ENCODE measurements around the gene ADAMTS13. TPM values are rescaled to one million over a fixed set of nuclear protein-coding genes. Genes with fewer than 3 reads are reported as not detected.
"Not testable (repeated sequence)": the region's sequence is repeated elsewhere in the genome, so short reads cannot be mapped to it uniquely, and the experiment has no call there.

ADAMTS13 gene
- 10.4 TPM for polyA plus RNA-seq (ENCODE audit: insufficient read length)

DNA sequence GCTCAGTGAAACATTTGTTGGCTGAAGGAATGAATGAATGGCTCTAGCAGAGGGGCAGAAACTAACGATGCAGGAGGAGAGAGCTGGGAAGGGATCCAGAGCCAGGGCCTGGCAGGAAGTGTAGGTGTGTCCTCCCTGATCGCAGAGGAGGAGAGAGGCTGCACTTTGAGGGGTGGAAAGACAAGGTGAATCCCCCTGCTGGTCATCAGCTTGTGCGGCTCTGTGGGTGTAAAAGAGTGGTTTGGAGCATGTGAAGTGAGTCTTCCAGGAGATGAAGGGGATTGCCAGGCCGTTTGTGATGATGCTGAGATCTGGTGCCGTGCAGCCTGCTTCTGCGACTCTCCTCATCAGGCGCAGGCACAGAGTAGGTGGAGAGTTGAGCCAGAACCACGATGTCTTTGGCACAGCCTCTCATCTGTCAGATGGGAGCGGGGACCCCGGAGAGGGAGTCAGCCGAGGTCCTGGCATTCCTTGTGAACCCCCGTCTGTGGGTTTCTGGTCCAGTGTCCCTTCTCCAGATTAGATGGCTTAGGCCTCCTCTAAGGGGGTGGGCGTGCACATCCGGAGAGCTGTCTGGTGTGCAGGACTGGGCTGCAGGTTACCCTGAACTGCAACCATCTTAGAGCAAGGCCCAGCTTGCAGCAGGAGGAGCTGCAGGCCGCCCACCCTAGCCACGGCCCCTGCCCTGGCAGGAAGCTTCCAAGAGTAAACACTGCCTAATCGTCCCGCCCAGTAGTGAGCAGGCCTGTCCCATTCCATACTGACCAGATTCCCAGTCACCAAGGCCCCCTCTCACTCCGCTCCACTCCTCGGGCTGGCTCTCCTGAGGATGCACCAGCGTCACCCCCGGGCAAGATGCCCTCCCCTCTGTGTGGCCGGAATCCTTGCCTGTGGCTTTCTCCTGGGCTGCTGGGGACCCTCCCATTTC lies at the start of gene ADAMTS13:
ADAMTS13 (plus strand) TSS at position 753 of the 928 bp plus-strand sequence; CDS start at position 830, 77 bp downstream.
- DNase-seq: no peak

DNA sequence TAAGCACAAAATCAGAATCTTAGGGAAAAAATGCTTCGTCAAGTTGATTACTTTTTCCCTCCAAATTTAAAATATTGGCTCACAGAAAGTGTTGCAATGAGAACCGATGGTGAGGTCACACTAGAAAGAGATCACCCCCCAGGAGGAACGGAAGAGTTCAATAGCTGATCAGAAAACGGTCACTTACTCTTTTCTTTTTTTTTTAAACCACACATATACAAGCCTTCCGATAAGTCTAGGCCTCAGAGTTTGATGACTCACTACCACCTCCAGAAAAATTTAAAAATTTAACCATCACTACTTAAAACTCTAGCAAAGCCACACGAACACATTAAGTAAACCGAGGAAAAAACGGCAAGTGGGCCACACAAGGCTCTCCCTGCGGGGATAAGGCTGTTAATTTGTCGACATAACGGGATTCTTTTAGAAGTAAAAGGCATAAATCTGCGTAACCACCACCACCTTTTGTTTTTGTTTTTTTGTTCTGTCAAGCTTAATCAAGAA lies 47.5 kb upstream of the ADAMTS13 start:
- DNase-seq: no peak

DNA sequence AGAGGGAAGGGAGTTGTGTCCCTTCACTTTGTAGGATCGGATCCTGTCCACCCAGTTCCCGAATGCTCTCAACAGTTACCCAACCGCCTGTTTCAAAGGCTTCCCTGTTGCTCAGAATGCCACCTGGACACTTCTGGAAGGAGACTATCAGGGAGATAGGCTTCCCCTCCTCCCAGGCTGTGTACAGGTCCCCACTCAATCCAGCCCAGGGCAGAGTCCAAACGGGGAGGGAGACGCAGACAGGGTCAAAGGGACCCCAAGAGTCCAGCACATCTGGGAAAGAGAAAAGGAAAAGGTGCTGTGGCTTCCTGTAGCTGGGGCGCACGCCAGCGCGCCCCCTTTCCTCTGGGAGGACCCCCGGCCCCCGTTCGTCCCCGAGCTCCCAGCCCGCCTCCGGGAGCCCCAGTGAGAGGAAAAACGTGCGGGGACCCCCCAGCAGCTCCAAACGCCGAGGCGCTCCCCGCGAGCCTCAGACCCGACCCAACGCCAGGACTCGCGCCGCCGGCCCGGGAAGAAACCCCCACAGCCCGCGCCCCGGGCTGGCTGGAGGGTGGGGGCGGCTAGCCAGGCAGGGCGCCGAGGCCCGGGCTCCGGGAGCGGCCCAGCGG lies 46.9 kb upstream of the ADAMTS13 start:
- DNase-seq: peak; percentile 32

DNA sequence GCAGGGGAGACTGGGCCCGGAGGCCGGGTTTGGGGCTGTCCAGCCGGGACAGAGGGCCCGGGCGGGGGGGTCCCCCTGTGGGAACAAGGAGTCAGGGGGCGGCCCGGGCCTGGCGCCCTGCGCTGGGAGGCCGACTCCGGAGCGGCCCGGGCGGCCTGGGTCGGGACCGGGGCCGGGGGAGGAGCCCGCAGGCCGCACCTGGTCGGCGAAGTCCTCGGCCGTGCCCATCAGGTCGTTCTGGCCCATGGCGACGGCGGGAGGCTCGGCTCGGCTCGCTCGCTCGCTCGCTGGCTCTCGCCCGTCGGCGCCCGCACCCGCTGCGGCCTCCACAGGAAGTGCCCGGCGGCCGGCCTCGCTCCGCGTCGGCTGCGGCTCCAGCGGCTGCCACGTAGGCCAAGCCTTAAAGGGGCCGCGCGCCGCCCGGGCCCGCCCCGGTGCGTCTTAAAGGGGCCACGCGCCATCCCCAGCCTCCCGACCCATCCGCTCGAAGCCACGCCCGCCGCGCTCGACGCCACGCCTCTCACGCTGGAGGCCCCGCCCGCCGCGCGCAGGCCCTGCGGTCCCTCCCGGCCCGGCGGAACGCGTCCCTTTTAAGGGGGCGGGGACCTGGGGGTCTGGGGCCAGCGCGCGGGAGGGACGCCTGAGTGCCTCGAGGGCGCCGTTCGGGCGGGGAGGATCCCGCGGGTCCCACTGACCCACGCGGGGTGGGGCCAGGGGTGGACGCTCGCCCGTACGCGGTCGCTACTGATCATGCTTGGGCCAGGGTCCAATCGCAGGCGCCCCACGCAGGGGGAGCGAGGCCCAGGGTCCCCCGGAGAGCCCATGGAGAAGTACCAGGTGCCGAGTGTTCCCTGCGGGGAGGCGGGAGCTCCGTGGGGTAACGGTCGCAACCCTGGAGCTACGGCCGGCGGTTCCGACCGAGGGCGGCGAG lies 46.2 kb upstream of the ADAMTS13 start, which contains the start of the genes STKLD1 and SURF4:
STKLD1 (plus strand) TSS at position 643 of the 931 bp plus-strand sequence; CDS start at position 751, 108 bp downstream.
SURF4 (minus strand) TSS at position 337 of the 931 bp plus-strand sequence; CDS start at position 246, 91 bp downstream.
- DNase-seq: peak; percentile 97

DNA sequence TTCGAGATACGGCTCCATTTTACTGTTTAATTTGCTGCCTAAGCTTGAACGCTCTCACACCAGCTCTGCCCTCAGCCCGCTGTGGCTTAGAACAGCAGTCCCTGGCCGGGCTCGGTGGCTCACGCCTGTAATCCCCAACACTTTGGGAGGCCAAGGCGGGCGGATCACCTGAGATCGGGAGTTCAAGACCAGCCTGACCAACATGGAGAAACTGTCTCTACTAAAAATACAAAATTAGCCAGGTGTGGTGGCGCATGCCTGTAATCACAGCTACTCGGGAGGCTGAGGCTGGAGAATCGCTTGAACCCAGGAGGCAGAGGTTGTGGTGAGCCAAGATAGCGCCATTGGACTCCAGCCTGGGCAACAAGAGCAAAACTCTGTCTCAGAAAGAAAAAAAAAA lies 44.9 kb upstream of the ADAMTS13 start:
- DNase-seq: not testable (repeated sequence)

DNA sequence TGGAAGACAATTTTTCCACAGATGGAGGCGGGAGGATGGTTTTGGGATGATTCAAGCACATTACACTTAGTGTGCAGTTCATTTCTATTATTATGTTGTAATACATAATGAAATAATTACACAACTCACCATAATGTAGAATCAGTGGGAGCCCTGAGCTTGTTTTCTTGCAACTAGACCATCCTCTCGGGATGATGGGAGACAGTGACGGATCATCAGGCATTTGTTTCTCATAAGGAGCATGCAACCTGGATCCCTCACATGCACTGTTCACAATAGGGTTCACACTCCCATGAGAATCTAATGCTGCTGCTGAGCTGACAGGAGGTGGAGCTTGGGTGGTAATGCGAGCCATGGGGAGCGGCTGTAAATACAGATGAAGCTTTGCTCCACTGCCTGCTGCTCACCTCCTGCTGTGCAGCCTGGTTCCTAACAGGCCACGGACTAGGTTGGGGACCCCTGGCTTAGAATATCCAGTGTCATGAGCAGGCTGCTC lies 44.4 kb upstream of the ADAMTS13 start:
- no peak for DNase-seq

DNA sequence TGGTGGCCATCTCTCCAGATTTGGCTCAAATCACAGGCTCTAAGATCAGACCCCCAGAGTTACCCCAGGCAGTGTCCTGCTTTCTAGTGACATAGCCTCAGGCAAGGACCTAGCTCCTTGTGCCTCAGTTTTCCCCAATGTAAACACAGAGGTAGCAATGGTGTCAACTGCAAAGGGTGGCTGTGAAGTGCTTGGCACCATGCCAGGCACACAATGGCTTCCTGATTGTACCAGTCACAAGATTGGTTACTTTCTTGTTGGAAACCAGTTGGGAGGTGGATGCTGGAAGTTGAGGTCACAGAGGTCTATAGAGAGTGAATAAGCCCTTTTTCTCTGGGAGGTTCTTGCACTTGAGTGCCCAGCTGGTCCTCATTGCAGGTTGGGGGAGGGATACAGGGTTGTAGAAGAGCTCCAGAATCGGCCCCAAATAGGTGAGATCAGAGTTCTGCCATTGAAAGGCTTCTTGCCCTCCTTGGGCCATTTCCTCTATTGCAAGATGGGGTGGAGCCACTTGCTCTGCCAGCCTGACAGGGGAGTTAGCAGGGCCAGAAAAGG lies 43.7 kb upstream of the ADAMTS13 start:
- DNase-seq: no peak

DNA sequence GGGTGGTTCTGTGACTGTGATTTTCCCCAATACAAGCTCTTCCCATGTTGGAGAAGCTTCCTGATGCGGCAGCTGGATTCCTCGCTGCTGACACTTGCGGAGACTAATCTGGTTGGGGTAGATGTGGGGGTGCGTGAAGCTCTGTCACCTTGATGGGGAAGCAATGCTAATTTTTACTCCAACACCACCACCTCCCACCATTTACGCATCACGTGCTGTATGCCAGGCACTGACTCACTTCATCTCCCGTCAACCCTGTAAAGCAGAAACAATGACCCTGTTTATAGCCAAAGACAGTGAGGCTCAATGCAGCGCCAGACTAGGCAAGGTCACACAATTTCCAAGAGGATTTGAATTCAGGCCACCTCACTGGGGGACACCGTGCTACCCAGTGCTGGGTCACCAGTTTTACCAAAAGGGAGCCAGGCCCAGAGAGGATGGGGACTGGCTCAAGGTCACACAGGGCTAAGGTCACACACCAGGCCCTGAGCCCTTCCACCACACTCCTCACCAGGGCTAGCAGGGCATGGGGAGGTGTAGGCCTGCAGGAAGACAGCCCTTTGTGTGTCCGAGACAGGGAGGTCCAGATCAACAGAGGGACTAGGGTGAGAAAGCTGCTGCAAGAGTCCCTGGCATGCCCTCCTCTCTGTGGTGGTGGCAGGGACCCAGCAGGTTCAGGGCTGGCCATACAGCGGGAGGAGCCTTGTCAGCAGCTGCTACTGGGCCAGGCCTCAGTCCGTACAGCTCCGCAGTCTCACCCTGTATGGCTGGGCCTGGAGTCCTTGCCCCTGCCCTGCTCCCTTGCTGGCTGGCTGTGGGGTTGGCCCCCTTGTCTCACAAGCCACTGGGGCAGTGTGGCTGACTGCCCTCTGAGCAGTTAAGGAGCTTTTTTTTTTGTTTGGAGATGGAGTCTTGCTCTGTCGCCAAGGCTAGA lies 42.7 kb upstream of the ADAMTS13 start:
- no peak for DNase-seq

DNA sequence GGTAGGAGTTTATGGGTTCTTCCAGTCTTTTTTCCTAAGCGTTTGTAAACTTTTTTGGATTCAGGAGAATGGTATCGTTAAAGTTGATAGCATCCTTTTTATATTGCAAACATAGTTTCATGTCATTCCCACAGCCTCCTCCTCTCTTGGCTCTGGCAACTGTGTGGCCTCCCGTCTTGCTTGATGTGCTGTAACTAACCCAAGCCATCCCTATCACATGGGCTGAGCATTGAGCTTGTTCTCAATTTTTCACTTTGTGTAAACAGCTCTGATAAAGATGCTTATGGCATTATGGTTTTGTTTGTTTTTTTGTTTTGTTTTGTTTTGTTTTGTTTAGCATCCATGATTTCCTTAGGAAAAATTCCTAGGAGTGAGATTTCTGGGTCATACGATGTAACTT lies 41.4 kb upstream of the ADAMTS13 start:
- DNase-seq: no peak

DNA sequence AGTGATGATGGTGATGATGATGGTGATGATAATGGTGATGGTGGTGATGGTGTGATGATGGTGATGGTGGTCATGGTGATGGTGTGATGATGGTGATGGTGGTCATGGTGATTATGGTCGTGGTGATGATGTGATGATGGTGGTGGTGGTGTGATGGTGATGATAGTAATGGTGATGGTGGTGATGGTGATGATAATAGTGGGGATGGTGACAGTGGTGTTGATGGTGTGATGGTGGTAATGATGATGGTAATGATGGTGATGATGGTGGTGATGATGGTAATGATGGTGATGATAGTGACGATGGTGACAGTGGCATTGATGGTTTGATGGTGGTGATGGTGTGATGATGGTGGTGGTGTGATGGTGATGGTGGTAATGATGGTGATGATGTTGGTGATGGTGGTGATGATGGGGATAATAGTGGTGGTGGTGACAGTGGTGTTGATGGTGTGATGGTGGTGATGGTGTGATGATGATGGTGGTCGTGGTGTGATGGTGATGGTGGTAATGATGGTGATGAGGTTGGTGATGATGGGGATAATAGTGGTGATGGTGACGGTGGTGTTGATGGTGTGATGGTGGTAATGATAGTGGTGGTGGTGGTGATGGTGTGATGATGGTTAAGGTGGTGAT lies 39.5 kb upstream of the ADAMTS13 start:
- DNase-seq: no peak

DNA sequence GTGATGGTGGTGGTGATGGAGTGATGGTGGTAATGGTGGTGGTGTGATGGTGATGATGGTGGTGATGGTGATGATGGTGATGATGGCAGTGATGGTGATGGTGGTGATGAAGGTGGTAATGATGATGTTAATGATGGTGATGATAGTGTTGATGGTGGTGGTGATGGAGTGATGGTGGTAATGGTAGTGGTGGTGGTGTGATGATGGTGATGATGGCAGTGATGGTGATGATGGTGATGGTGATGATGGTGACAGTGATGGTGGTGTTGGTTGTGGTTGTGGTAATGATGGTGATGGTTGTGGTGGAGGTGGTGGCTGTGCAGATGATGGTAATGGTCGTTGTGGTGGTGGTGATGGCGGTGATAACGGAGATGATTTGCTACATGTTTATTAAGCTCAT lies 38.7 kb upstream of the ADAMTS13 start:
- DNase-seq: no peak

DNA sequence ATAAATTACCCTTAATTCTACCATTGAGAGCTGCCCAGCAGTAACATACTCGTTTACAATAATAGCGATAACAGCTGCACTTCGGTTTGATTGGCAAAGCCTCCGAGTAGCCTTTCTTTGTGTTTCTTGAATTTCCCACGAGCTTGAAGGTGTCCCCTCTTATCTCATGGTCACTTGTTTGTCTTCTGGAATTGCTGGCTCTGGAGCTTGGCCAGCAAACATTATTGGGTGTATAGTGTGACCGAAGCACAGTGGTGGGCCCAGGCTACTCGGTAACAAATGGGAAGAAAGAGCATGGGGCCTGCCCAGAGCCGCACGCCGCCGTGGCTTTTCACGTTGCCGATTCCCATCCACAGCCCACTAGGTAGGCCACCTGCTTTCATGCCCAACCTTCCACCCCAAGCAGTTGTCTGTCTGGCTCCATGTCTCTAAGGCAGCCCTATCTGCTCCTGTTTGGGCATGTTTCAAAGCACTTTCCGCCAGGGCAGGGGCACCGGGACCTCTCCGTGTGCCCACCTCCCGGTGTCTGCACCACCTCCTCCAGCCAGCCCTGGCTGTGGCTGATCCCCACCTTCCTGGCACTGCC lies 37.3 kb upstream of the ADAMTS13 start:
- no peak for DNase-seq

DNA sequence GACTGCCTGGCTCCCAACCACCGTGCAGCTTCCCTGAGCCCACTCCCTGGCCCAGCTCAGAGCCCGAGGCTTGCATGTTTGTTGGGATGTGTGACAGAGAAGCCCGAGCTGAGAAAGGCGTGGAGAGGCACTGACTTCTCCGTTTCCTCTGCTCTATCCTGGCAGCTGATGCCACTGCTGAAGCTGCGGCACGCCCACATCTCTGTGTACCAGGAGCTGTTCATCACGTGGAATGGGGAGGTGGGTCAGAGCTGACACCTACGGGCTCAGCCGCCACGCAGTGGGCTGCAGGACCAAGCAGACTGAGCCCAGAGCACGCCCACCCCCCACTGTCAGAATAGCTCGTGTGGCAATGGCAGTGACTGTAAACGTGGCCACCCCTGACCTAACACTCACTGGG lies 36.7 kb upstream of the ADAMTS13 start:
- no peak for DNase-seq

DNA sequence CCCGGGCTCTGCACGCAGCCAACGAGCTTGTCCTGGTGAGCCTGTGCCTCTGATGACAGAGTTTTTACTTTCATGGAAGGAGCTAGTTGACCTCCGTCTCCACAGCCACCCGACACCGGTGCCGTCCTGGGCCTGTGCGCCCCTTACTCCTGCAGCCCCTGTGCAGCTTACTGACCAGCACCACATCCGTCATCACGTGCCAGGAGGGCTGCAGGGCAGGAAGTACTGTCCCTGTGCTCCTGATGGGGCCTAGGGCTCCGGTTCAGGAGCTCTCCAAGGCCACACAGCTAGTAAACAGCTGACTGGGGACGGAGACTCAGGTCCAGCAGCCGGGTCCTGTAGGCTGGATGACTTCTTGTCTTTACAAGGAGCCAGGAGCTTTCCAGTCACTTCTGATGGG lies 35.8 kb upstream of the ADAMTS13 start:
- no peak for DNase-seq

DNA sequence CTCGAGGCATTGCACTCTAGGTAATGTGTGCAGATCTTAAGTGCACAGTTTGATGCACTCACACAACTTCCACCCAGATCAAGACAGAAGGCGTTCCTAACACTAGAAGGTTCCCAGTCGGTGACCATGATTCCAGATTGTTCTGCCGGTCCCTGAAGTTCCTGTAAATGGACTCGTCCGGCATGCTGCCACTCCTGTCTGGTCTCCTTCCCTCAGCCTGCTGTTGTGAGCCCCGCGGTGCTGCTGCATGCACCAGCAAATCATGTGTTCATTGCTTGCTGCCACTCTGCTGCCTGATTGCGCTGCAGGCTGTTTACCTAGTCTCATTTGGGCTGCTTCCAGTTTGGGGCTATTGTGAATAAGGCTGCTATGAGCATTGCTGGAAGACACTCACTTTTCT lies 34.5 kb upstream of the ADAMTS13 start:
- DNase-seq: no peak

DNA sequence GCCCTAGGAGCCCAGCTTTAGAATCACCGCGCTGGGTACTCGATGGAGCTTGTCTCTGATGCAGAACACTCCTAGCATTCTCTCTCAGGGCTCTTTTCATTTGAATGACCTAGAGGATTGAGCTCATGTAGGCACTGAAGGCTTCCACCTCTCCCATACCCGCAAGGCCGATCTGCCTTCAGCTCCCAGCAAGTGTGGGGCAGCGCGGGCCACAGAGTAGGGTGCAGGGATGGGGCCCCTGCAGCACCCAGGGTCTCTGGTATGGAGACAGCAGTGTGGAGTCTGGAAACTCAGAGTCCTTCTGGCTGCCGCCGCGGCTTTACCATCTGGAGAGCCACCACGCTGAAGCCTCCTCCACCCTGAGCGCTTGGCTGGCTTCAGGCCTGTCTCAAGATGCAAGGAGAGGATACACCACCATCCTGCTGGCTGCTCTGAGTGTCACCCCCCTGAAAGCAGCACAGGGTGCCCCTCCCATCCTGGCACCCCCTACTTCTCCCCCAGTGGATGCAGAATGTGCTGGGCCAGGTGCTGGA lies 33.1 kb upstream of the ADAMTS13 start:
- no peak for DNase-seq

DNA sequence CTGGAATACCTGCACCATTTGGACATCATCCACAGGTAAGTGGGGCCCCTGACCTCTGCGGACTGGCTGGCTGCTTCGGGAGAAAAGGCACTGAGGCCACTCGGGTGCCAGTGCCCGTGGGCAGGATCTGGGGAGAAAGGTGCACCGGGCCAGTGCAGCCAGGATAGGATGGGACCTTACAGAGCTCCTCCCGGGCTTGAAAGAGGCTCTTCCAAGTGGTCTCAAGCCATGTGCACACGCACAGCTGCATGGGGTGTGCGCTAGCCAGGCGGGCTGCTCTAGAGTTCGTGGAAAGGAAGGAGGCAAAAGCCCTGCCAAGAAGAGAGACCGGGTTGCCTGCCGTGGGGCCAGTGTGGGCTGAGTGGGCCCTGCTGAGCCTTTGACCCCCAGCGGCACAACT lies 32.6 kb upstream of the ADAMTS13 start:
- DNase-seq: no peak

DNA sequence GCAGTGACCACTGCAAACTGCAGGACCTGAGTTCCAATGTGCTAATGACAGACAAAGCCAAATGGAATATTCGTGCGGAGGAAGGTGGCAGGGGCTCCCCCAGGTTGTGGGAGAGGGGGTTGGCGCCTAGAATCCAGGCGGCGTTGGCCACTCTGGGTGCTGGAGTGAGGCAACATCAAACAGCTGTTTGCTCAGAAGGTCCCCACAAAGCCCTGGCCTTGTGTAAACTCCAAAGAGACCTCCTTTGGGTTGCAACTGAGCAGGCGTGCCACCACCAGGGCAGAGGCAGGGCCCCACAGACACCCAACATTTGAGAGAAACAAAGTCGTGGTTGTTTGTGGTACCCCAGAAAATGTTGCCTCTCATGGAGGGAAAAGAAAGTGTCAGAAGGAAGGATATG lies 31.5 kb upstream of the ADAMTS13 start:
- DNase-seq: no peak

DNA sequence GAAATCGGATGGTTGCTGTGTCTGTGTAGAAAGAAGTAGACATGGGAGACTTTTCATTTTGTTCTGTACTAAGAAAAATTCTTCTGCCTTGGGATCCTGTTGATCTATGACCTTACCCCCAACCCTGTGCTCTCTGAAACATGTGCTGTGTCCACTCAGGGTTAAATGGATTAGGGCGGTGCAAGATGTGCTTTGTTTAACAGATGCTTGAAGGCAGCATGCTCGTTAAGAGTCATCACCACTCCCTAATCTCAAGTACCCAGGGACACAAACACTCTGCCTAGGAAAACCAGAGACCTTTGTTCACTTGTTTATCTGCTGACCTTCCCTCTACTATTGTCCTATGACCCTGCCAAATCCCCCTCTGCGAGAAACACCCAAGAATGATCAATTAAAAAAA lies 30.7 kb upstream of the ADAMTS13 start:
- DNase-seq: not testable (repeated sequence)
